Measurements from ENCODE around the gene TMEM179.

GRCh38 chr14:104559028-104559803 lies 45.4 kb downstream of the TMEM179 start:
- no peak for TF ChIP-seq CTCF (IDR thresholded peaks at IDR 0.05)
- no peak for TF ChIP-seq EZH2 (IDR thresholded peaks at IDR 0.05; ENCODE audit: borderline replicate concordance, insufficient read depth, low read depth, low read length, poor library complexity, severe bottlenecking)

All from B cell (primary cell).